CD1c-positive myeloid dendritic cell (primary cell): Measurements from ENCODE around the gene CPNE4.

Source experiments
- DNase-seq: peaks from one replicate; pipeline ENCODE4 v3.0.0-alpha.2; 2016; ENCODE audit errors: extremely low spot score

The CPNE4 gene

GRCh38 chr3:131735116-131735515, 299.7 kb downstream of the CPNE4 start:
- DNase-seq, result no peak

DNA sequence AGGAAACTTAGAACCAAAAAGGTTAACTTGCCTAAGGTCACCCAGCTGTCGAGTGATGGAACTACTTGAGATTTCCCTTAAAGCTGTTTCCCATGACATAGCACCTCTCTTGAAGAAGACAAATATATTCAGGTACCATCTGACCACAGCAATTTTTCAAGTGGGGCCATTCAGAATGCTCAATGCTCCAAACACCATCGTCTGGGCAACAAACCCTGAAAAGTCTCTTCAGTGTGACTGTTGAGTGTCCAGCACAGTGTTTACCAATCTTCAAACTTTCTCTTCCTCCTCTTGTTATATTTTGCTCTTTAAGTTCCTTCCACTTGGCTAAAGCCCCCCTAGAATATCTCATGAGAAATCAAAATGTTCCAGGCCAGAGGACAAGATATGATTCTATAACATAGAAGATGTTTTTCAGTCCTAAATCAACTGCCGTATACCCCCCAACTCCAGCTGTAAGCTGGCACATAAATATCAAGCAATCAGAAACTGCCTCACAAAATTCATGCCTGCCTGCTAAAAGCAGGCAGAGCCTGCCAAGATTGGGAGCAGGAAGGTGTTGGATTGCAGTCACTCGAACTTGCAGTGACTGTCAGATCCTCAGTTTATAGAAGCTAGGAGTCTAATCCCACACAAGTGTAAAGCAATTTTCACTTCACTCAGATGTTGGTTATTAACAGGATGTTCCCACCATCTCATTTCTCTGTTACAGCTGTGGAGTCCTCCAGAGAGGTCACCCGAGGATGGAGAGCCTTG, 301.6 kb downstream of the CPNE4 start:
- DNase-seq, result no peak

DNA sequence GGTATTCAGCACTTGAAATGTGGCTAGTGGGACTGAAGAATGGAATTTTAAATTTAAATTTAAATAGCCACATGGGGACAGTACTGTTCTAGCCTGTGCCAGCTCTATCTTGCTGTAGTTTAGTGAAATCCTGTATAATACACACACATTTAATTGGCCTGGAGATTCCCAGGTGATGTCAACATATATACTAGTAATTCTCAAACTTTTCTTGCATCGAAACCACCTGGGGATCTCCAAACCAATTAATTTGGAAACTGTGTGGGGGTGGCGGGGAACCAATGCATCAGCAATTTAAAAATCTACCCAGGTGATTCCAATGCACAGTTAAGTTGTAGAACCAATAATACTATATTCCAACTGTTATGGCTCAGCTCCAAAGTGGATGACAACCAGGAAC, 303.1 kb downstream of the CPNE4 start:
- no peak for DNase-seq

- no peak for DNase-seq
These were observed 304.2 kb downstream of the CPNE4 start for GRCh38 chr3:131730581-131730980.

DNA sequence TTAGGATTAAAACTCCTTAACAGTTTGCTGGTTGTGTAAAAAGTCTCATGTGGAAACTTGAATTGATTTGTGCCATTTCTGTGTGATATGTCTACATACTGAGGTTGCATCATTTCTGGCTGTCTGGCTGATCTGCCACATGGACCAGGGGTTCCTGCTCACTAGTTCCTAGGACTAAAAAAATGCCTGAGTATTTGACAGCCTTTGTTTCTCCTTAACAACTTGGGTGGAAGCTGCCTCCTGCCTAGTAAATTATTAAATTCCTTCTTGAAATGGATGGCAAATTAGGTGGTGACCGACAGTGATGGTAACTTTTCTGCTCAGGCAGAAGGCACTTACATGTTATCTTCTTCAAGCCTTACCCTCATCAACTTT, 305.2 kb downstream of the CPNE4 start:
- DNase-seq, result no peak

DNA sequence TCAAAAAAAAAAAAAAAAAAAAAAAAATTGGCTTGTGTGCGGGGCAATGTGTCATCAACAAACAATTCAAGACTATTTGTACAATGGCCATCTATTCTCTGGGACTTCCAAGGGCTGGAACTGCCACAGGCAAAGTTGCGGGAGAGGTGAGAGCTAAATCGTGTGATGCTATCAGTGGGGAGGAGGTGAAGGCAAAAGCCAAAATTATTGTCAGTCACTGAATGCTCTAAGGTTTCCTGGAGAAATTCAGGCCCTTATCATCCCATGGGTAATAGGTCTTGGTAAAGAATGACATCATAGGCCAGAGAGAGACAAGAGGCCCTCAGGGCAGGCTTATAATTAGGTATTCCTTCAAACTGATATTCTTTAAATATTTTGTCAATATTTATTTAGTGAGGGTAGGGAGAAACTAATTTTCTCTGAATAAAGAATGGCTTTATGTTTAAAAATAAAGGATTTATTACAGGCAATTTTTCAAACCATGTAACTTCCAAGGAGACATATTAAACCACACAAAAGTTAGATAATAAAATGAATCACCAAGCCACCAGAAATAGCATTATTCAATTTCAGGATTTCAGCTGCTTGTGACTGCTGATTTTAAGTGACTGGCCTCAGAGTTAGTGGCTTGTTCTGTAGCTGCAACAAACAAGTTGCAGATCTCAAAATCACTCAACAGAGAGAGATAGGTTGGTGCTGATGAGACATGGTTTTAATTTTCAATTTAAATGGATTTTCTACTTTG, 305.7 kb downstream of the CPNE4 start:
- no peak for DNase-seq

DNA sequence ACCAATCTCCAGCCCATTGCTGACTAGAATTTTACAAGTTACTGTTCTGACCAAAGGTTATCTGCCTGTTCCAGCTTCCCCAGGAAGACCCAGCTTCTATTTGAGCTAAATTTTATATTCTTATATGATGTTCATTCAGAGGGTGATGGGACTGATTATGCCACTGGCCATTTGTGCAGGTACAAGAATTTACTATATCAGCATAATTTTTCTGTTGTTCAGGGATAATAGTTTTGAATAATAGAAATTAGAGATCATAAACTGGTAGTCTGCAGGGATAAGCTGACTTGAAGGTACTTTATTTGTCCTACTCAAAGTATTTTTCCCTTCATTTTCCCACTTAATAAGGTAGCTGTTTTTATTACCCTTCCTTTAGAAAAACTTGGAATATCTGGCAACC, 309.4 kb downstream of the CPNE4 start:
- DNase-seq, result no peak

- no peak for DNase-seq
These were observed 311.5 kb downstream of the CPNE4 start for GRCh38 chr3:131723343-131723742.

DNA sequence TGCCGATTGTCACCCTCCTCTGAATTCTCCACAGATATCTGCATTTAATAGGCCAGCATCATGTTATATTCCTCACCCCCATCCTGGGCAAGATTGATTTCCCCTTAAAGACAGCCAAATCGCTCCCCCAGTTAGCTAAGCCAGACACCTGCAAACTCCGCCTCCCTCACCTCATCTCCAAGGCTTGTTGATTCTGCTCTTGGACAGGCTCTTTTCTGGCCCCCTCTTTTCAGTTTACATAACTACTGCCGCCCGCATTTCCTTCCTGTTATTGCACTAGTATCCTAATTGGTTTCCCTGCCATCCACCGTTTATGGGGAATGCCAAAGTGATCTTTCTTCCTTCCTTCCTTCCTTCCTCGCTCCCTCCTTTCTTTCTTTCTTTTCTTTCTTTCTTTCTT, 317.3 kb downstream of the CPNE4 start:
- DNase-seq, result no peak

DNA sequence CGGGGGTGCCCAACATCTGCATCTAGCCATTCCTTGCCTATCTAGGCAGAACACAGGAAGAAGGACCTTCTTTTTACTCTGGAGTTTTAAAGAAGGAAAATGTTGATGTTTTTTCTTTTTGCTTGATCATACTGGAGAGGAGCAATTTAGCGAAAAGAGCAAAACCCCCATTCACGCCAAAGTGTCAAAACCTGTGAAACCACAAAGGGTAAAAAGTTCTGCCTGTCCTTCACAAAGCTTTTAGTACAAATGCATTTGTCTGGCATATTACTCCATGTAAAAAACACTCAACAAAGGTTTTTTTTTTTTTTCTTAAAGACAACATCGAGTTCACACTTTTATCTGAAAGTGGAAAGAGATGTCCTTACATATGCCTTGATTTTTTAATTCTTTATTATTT, 317.9 kb downstream of the CPNE4 start:
- no peak for DNase-seq

DNA sequence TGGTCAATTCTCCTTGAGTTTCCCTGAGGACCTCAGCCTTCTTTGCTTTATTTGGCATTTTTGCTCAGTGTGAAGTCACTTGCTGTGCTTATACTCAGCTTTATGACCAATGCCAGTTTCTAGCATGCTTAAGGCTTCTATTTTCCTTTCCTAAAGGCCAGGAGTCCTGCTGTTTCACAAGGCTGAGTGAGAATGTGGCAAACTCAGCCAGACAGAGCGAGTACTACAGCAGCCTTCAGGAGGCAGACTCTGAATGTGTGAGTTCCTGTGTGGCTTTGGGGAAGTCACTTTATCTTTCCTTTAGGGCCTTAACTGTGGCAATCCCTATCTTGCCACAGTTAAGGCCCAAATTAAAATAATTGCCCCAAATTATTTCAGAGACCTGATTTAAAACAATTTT, 318.8 kb downstream of the CPNE4 start:
- DNase-seq, result no peak

DNA sequence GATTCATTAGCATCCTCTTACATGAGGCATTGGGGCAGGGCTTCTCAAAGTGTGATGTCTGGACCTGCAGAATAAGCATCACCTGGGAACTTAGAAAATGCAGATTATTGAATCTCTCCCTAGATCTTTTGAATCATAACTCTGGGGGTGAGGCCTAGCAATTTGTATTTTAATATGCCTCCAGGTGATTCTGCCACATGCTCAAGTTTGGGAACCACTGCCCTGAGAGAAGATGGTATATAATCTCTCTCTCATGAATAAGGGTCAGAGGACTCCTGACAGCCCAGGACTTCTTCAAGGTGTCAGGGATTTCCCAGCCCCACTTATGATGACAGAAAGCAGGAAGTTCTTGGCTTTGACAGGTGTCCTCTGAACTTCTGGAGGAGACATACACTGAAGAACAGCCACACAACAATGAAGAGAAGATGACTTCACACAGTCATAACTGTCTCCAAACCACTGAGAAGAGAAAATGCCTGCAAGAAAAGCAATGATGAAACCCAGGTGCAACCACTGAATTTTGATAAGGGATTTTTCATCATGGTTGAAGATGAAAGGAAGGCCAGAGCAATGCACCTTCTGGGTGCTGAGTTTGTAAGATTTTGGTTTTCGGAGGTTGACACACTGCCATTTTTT, 320.1 kb downstream of the CPNE4 start:
- no peak for DNase-seq

GRCh38 chr3:131713416-131714123, 321.2 kb downstream of the CPNE4 start:
- no peak for DNase-seq

- no peak for DNase-seq
These were observed 322.2 kb downstream of the CPNE4 start for GRCh38 chr3:131712662-131713061.

- no peak for DNase-seq
These were observed 323.6 kb downstream of the CPNE4 start for GRCh38 chr3:131711114-131711768.

DNA sequence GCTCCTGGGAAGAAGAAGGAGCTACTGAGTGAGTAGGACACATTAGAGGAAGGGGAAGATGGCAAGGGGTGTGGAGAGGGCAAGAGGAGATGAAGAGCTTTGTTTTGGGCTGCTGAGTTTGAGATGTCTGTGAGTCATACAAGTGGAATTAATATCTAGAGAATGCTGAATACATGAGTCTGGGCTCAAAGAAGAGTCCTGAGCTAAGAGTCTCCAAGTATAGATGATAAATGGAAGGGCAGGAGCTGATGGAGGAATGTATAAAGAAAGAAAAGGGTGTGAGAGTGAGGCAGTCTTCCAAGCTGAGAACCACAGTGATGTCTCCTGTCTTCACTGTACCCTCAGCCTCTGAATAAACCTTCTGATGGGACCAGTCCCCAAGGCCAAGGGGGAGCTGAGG, 326.6 kb downstream of the CPNE4 start:
- DNase-seq, result no peak

DNA sequence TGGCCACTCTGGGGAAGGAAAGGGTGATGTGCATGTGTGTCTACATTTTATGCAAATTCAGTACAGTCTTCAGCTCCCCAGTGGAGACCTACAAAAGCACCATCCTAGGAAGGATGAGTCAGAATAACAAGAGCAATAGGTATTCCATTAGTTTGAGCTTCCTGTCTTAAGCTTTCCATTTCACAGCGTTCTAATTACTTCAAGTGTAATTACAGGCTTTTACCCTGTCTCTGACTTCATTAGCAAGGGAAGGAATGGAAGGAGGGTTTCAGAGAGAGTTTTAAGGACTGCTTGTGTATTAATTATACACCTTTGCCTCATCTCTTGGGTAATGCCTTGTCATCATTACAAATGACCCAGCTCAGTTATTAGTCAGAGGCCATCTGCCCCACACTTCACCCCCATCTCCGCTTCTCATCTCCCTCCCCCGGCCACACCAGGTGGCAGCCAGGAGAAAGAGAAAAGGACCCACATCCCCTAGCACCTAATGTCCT, 329.2 kb downstream of the CPNE4 start:
- DNase-seq, result no peak

DNA sequence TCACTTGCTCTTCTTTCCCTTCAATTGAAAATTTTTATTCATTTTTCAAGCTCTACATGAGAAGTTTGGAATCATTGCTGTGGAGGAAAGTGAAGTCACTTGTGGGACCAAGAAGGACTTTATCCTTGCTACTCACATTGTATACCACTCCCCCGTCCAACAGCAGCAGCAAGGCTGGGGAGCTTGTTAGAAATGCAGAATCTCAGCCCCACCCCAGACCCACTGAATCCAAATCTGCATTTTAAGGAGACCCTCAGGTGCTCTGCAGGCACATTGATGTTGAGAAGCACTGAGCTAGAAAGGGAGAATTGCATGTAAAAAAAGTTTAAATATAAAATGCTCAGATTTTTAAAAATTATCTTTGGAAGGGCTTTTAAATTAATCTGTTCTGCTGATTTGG, 329.7 kb downstream of the CPNE4 start:
- no peak for DNase-seq

DNA sequence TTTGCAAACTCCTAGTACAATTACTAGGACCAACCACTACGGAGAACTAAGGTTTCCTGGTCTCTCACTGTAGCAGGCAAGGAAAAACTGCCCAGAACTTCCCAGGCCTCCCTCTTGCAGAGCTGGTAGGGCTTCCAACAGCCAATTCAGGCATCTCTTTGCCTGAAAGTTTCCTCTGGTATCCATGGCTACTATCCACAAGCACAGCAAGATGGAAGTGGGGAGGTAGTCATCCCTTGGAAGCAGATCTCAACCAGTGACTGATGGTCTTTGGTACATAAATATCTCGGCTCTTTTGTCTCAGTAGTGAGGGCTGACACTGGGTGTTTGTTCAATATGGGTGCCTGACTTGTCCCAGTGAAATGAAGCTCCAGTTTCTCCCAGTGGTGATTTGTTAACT, 330.7 kb downstream of the CPNE4 start:
- DNase-seq, result no peak

- DNase-seq, result no peak
These were observed 332.7 kb downstream of the CPNE4 start for GRCh38 chr3:131702146-131702545.

GRCh38 chr3:131701153-131701770, 333.6 kb downstream of the CPNE4 start:
- DNase-seq, result no peak
